HG03457 (cell line): ENCODE data around the gene BANF1.

Source experiments
- ATAC-seq: cut with Tn5 transposase; IDR thresholded peaks from one replicate; pipeline ENCODE4 v1.9.1; 2021; ENCODE audit warnings: moderate number of reproducible peaks; ENCODE audit not compliant: unreplicated experiment

Gene BANF1, protein sequence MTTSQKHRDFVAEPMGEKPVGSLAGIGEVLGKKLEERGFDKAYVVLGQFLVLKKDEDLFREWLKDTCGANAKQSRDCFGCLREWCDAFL

DNA sequence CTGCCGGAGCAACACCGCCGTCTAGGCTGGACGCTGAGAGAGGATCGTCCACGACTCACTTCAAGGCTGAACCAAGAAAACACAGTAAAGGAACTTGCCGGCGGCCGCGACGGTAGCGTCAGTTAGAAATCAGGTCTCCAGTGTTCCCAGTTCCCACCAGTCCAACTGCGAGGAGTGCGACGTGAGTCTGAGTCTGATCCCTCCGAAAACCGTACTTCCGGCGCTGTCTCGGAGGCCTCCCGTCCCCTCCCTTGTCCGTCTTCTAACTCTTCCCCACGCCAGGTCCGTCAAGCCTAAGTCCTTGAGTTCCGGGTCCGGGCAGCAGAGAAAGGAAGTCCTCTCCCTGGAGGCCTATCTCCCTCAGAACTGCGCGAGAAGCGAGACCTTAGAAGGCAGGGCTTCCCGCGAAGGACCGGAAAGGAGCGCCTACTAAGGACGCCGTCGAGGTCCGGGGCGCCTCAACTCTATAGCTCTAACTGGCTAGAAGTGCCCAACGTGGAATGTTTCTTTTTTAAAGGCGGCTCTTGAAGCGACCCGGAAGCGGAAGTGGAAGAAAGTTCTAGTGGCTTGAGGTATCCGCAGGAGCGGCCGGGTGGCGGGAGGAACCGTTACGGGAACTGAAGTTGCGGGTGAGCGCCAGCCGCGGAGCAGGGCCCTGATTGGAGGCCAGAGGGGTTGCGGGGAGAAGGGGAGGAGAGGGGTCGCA lies at the start of gene BANF1, which contains the start of gene EIF1AD:
Gene BANF1, plus strand, starts transcription at position 562 of the 706 bp plus-strand sequence. CDS start 748 bp downstream, outside the sequence.
Gene EIF1AD, minus strand, starts transcription at position 216 of the 706 bp plus-strand sequence. CDS start 1,768 bp downstream, outside the sequence.
- peak; percentile 54 for ATAC-seq

DNA sequence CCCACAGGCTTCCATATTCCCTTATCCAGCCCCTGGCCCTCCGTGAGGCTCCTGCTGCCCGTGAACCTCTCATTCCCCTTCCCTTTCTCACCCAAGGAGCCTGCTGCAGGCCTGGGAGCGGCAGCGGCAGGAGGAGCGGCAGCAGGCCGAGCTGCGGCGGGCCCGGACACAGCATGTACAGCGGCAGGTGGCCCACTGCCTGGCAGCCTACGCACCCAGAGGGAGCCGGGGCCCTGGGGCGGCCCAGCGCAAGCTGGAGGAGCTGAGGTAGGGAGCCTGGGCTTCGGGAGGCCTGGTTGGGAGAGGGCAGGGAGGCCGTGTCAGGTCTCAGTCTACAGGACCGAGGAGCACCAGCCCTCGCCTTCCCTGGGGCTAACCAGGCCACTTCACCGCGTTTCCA lies 48.8 kb upstream of the BANF1 start:
- ATAC-seq, result no peak

DNA sequence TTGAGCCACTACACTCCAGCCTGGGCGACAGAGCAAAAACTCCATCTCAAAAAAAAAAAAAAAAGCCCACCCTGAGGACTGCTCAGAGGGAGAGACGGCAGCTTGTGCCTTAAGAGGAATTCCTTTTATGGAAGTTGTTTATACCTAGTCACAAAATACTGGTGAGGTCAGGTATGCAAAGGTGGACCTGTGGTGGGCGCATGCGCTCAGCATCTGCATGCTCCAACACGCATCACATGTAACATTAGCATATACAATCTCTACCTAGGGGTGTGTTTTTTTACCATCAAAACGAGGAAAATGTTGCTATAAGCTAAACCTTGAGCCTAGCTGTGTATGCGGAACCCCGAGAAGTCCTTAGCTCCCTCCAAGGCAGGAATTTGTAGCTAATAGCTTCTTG lies 47.5 kb upstream of the BANF1 start:
- ATAC-seq, result no peak

DNA sequence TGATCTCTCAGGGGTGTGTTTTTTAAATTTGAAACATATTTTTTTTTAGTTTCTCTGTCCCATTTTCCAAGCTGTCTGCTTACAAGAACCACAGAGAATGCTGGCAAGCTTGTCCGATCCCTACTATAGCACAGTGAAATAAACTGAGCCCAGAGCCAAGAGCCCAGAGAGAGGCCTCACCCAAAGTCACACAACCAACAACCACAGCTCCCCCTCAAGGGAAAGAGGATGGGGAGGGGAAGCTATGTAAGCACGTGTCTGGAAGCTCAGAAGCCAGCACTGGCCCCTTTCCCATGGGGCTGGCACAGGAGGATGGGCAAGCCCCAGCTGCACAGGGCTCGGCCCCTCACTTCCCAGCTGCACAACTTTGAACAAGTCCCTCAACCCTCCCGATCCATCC lies 44.0 kb upstream of the BANF1 start:
- no peak for ATAC-seq

DNA sequence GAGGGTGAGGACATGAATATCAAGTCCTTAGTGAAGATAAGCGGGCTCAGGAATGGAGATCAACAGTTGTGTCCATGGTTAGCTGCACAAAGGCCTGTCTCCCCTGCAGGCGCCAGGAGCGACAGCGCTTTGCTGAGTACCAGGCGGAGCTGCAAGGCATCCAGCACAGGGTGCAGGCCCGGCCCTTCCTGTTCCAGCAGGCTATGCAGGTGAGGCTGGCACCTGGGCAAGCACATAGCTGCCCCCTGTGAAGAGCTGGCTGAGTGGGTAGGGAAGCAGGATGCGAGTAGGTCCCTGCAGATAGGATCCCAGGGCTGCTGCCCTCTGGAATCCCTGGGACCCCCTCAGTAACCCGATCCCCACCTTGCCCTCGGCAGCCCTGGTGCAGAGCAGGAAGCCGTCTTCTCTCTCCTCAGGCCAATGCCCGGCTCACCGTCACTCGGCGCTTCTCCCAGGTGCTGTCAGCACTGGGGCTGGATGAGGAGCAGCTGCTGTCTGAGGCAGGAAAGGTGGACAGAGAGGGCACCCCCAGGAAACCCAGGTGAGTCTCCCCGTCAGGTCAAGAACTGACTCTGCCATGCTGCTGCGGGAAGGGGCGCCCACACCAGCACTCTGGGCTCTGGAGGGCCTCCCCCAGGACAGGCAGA lies 43.4 kb upstream of the BANF1 start:
- ATAC-seq, result no peak

DNA sequence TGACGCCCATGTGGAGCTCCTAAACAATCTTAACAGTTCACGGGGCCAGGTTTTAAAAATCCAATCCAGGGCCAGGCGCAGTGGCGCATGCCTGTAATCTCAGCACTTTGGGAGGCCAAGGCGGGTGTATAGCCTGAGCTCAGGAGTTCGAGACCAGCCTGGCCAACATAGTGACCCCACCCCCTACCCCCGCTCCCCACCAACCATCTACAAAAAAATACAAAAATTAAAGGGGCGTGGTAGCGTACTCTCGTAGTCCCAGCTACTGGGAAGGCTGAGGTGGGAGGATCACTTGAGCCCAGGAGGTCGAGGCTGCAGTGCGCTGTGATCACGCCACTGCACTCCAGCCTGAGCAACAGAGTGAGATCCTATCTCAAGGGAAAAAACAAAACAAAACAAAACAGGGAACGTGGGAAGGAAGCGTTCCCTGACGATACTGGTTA lies 41.5 kb upstream of the BANF1 start:
- ATAC-seq, result no peak

DNA sequence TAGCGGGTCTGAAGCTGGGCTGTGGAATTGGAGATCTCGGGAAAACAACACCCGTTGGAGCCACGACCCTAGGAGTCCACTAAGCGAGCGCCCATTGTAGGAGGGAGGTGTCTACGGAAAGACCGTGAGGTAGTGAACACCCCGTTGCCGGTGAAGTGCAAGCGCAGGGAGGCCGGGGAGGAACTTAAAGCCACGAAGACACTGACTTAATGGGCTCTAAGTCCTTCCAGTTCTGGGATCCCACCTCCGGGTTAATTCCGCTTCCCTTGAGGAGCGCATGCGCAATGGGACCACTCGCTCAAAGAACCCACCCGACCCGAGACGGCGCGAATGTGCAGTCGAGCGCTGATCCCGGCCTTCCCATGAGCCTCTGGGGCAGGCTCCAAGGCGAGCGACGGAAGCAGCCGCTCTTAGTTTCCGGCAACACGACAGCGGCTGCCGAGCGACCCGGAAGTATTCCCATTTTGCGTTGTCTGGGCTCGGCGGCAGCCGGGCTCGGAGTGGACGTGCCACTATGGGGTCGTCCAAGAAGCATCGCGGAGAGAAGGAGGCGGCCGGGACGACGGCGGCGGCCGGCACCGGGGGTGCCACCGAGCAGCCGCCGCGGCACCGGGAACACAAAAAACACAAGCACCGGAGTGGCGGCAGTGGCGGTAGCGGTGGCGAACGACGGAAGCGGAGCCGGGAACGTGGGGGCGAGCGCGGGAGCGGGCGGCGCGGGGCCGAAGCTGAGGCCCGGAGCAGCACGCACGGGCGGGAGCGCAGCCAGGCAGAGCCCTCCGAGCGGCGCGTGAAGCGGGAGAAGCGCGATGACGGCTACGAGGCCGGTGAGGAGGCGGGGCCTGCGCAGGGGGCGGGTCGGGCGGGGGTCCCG lies 40.8 kb upstream of the BANF1 start, which contains the start of gene SART1:
Gene SART1, plus strand, starts transcription at position 468 of the 874 bp plus-strand sequence. Its CDS starts 47 bp downstream, at position 515.
- peak; percentile 63 for ATAC-seq

DNA sequence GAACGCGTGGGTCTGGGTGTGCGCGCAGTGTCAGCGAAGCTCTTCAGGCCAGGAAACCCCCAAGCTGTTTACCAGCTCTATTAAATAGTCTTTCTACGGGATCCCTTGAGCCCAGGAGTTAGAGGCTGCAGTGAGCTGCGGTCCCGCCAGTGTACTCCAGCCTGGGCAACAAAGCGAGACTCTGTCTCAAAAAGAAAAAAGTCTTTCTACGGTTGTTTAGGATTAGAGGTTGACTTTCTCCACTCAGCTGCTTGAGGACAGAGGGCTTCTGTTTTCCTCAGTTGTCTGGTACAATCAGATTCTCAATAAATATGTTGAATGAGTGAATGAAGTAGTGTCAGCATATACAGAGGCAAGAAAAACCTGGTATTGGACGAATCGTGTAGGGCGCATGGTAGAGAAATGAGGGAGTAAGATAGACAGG lies 40.1 kb upstream of the BANF1 start:
- no peak for ATAC-seq

DNA sequence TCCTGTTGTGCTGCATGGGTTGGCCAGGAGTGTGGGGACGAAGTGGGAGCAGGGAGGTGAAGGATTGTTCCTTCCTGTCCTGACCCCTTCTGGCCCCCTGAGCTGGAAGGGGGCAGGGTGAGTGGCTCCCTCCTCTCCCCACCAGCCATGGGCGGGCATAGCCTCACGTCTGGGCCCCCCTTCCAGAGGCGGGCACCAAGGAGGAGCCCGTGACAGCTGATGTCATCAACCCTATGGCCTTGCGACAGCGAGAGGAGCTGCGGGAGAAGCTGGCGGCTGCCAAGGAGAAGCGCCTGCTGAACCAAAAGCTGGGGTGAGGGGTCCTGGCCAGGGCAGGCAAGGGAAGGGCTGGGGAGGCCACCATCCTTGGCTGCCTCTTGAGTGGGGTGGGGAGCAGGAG lies 37.4 kb upstream of the BANF1 start:
- no peak for ATAC-seq

DNA sequence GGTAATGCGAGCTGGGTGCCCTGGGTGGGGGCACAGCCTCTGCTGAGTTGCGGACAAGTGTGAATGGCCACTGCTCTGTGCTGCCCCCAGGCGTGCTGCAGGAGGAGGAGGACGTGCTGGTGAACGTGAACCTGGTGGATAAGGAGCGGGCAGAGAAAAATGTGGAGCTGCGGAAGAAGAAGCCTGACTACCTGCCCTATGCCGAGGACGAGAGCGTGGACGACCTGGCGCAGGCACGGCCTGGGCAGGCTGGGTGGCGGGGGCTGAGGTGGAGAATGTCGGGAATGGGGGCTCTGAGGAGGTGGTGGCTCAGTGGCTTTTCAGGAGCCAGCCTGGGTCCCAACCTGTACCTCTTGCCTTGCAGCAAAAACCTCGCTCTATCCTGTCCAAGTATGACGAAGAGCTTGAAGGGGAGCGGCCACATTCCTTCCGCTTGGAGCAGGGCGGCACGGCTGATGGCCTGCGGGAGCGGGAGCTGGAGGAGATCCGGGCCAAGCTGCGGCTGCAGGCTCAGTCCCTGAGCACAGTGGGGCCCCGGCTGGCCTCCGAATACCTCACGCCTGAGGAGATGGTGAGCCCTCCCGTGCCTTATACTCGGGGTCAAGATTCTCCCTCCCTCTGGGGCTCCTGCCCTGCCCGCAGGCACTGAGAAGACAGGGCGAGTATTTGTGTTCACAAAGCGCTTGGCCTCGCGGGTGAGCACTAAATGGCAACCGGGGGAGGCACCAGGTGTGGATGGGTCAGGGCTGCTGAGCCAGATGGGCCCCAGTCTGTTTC lies 36.1 kb upstream of the BANF1 start:
- no peak for ATAC-seq

DNA sequence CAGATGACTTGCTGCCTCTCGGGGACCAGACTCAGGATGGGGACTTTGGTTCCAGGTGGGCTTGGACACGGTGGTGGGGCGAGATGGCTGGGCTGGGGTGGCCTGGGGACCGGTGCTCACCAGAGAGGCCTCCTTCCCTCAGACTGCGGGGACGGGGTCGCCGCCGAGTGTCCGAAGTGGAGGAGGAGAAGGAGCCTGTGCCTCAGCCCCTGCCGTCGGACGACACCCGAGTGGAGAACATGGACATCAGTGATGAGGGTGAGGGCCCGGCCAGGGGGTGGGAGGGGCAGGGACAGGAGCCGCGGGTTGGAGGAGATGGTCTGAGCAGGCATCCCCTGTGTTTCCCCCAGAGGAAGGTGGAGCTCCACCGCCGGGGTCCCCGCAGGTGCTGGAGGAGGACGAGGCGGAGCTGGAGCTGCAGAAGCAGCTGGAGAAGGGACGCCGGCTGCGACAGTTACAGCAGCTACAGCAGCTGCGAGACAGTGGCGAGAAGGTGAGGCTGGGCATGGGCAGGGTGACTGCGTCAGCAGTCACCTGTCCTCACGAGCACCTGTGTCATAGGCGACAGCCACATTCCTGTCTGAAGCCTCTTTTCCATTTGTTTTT lies 34.9 kb upstream of the BANF1 start:
- ATAC-seq, result no peak

DNA sequence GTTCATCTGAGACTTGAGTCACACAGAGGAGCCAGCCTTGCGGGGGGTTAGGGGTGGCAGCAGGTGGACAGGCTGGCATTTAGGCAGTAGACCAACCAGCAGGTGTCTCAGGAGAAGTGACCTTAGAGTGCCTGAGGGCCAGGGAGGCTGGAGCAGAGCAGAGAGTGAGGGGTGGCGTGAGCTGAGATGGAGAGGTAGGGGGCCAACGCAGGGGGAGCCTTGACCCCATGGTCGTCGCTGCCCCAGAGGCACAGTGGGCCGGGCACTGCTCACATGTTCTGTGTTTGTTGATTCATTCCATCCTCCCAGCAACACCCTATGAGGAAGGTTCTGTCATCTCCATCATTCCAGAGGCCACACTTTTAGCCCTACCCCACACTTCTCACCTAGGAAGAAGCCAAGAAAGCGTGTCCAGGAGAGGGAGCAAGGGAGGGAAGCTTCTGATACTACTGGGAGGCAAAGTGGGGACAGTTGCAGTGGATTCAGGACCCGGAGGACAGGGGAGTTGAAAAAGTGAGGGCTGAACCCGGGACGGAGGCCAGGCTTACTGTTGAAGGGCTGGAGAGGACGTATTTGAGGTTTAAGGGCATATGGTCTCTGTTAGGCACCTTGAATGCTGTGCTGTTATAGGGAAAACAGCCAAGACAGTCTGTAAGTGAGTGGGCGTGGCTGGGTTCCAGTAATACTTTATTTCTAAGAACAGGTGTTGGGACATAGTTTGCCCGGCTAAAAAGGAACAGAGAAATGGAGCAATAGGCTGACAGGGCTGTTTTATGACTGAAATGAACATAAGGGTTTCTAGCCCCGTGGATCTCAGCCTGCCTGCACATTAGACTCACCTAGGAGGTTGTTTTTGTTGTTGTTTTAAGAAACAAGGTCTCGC lies 33.5 kb upstream of the BANF1 start:
- ATAC-seq, result no peak

DNA sequence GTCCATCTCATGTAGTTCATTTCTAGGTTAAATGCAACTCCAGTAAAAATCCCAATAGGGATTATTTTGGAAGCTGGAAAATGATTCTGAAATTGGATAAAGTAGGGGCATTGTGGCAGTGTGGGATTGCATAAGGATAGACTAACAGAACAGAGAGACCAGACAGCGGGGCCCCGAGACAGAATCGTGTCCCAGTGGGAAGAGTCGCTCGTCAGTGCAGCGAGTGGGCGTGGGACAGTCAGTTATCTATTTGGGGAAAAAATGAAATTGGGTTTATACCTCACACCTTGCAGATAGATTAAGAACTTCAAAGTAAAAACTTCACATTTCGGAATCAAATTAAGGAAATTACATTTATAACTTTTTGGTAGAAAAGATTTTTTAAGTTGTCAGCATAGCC lies 30.2 kb upstream of the BANF1 start:
- ATAC-seq, result no peak

DNA sequence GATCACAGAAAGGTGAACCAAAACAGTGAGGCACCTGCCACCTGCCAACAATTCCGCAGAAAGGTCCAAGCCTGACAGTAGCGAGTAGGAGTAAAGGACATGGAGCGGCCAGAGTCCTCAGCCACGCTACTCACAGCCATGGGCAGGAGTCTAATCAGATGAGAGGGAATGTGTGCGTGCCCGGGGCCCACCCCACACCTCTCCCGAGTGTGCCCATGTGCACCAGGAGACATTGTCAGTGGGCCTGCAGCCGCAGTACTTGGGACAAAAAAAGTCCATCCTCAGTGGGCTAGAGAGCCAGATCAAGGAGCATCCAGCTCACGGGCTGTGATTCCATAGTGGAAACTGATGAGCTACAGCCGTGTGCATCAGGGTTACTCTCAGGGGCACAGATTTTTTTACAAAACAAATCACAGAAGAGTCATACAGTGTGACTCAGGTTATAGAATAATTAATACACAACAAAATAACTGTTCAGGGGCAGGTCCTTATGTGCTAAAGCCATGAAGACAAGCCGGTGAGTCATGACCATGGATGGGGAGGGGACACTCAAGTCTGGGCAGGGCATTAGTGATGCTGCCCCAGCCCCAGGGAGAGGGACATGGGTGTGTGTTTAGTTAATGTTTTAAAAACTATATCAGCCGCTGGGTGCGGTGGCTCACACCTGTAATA lies 28.7 kb upstream of the BANF1 start:
- ATAC-seq, result no peak

DNA sequence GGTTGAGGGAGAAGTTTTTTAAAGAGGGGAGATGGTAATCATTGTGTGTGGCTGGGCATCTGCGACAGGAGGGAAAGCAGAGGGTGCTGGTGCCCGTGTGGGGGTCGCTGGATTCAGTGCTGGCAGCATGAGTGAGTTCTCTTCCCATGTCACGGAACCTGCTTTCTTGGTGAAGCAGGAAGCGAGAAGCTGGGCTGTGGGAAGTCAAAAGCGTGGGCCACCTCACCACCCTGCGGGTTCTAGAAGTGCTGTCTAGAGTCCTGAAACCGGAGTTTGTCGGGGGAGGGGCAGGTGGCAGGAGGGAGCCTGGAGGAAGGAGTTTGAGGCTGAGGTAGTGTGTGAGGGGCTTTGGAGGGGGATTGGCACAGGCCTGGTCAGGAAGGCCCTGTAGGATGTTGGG lies 26.5 kb upstream of the BANF1 start:
- no peak for ATAC-seq

DNA sequence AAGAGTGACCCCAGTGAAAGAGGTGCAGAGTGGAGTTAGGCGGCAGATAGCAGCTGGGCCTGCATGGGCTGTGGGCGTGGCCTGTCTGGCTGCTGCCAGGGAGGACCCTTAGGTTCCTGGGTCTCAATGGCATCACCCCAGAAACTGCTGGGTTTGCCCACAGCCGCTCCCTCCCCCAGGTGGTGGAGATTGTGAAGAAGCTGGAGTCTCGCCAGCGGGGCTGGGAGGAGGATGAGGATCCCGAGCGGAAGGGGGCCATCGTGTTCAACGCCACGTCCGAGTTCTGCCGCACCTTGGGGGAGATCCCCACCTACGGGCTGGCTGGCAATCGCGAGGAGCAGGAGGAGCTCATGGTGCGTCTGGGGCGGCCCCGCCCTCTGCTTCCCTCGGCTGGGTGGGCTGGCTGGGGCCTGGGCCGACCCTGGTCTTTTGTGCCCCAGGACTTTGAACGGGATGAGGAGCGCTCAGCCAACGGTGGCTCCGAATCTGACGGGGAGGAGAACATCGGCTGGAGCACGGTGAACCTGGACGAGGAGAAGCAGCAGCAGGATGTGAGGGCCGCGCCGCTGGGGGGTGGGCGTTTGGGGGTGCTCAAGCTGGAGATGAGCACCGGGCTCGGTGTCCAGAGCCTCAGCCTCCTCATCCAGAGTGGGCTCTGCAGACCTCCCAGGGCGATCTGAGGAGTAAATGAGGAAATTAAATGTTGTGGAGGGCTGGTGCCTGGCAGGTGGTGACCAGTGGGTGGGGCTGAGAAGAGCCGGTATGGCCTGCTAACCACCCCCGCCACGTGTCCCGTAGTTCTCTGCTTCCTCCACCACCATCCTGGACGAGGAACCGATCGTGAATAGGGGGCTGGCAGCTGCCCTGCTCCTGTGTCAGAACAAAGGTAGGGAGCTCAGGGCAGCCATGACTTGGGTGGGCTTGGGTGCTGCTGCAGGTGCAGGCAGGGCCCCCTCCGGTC lies 25.8 kb upstream of the BANF1 start:
- no peak for ATAC-seq
